ENCODE data around the gene GPR137. TPM values are rescaled to one million over a fixed set of nuclear protein-coding genes. Genes with fewer than 3 reads are reported as not detected.
A peak's percentile ranks its signal among the peaks of the same experiment; 100 is the strongest.

Gene GPR137
- total and polyA plus RNA-seq, 9 of the 15 experiments (the other 6 are each of a cell fraction or from before 2014, with no cell fraction given) = 0.32 to 26.7 (median 10.7) TPM

DNA sequence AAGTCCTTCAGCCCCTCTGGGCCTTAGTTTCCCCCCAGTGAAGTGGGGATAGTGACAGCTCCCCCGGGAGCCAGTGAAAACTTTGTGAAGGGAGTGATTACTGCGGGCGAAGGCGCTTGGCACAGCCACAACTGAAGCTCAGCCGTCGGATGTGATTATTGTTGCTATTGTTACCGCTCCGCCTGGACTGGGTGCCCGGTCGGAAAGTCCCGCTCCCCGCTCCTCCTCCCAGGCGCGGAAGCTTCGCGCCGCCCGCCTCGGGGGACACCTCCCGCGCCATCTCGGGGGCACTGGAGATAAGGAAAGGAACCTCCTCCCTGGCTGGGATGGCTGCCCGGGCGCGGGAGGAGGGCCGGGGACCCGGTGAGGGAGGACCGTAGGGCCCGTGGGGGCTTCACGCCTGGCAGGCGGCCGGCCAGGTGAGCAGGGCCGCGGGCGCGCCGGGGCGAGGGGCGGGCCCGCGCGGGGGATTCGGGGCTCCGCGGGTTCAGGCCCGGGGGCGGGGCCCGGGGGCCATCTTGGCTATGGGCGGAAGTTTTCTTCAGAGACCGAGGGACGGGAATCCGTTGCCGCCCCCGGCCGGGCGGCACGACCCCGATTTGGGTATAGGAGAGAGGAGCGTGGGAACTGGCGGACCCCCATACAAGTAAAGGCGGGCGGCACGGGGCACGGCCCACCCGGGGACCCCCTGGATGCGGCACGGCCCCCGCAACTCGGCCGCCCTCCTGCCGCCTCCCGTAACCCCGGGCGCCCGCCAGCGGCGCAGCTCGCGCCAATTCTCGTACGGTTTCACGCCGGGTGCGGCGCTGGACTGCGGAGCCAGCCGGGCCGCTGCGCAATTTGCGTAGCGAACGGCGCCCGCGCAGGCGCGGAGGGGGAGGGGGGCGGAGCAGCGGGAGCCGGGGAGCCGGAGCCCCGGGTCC, at the start of gene GPR137 (continued):
- TF ChIP-seq CLOCK (CRISPR knock-in tag; IDR thresholded peaks at IDR 0.05; ENCODE audit: borderline replicate concordance) = no peak
- peak; percentile 68 for TF ChIP-seq L3MBTL2 (IDR thresholded peaks at IDR 0.05)
- no peak for TF ChIP-seq U2AF2 (optimal IDR thresholded peaks at IDR 0.05; ENCODE audit: low read depth, low read length)
- peak; percentile 95 for TF ChIP-seq SFPQ (IDR thresholded peaks at IDR 0.05; ENCODE audit: low read depth, low read length)
- TF ChIP-seq ZNF224 (CRISPR knock-in tag; IDR thresholded peaks at IDR 0.05) = no peak
- no peak for TF ChIP-seq IRF2 (CRISPR knock-in tag; IDR thresholded peaks at IDR 0.05)
- TF ChIP-seq ZBTB43 (CRISPR knock-in tag; IDR thresholded peaks at IDR 0.05) = no peak
- no peak for TF ChIP-seq JUNB (CRISPR knock-in tag; conservative IDR thresholded peaks at IDR 0.05)
